Spleen (tissue), 7 donors: ENCODE measurements around the gene GNG11.
"Not testable (repeated sequence)": the region's sequence is repeated elsewhere in the genome, so short reads cannot be mapped to it uniquely, and the experiment has no call there.

Experiments
- CTCF ChIP-seq, 11 experiments: fragments of 200-600 bp in 7 of 11; fragments of 450-650 bp in 4 of 11; sonication (generic) in 4 of 11; IDR thresholded peaks in 8 of 11; conservative IDR thresholded peaks in 3 of 11; 1 replicate in 7 of 11; 2 replicates in 4 of 11; pipeline versions ENCODE4 v1.4.0 to v1.8.0; 2016 to 2021; ENCODE audit warnings: antibody characterized with exemption in 11 of 11, inconsistent platforms in 4 of 11, mild to moderate bottlenecking in 1 of 11
- POLR2A ChIP-seq, 3 donors: fragments of 450-650 bp; IDR thresholded peaks; one replicate each; pipeline ENCODE4 v1.5.1; 2017; ENCODE audit warnings: antibody characterized with exemption in 3 of 3, mild to moderate bottlenecking in 1 of 3
- POLR2AphosphoS5 ChIP-seq, 3 donors: sonication (generic); formaldehyde crosslinking; IDR thresholded peaks; one replicate each; pipeline ENCODE4 v1.5.1; 2017; ENCODE audit warnings: antibody characterized with exemption in 3 of 3
- donor health status: DM: no; HTN: no; CAD: no; lungs with moderate emphysema.
- donor health status: DM: no; HTN: no; CAD: no.
- donor health status: DM: no; HTN: no; CAD: no.

GRCh38 chr7:93916315-93916714 is 5.2 kb upstream of the GNG11 start:
- TF ChIP-seq POLR2A (IDR thresholded peaks at IDR 0.05); CTCF (IDR thresholded peaks at IDR 0.05 in 8 of 11, conservative IDR thresholded peaks at IDR 0.05 in 3 of 11); POLR2AphosphoS5 (IDR thresholded peaks at IDR 0.05): not testable (repeated sequence)
